Tongue (tissue), 3 donors: ENCODE measurements around the gene TAT. TPM values are rescaled to one million over a fixed set of nuclear protein-coding genes. Genes with fewer than 3 reads are reported as not detected.

ENCODE experiments used
- DNase-seq: peaks from one replicate; pipeline ENCODE4 v3.0.0-alpha.2; 2015
- small RNA-seq: library from RNA; depleted of rRNA; stranded (forward); fragments of <200 nt; gene quantifications from one replicate; pipeline ENCODE3, GENCODE V24; 2014; ENCODE audit warnings: low replicate concordance
- total RNA-seq: library from RNA; depleted of rRNA; stranded (reverse); fragments of >200 nt; gene quantifications from one replicate; pipeline ENCODE4 v1.2.3, GENCODE V29; 2014

The TAT gene
- total RNA-seq, 1 donor from 2014 or later, result not detected

- peak; percentile 26 for DNase-seq
These were observed 39.2 kb downstream of the TAT start for GRCh38 chr16:71537643-71538042.

GRCh38 chr16:71536752-71537499, 40.0 kb downstream of the TAT start:
- DNase-seq, result no peak

GRCh38 chr16:71532366-71532765, 44.5 kb downstream of the TAT start:
- DNase-seq, result no peak

- no peak for DNase-seq
These were observed 48.0 kb downstream of the TAT start for GRCh38 chr16:71528863-71529262.

- no peak for DNase-seq
These were observed 48.6 kb downstream of the TAT start for GRCh38 chr16:71528257-71528656.

- DNase-seq, result peak; percentile 13
These were observed 50.7 kb downstream of the TAT start, which contains the start of gene CHST4 for GRCh38 chr16:71526111-71526631. CHST4 (plus strand) TSS chr16:71526426; CDS start chr16:71536678, 10,252 bp downstream.

- peak; percentile 4 for DNase-seq
These were observed 52.0 kb downstream of the TAT start for GRCh38 chr16:71524566-71525553.

- no peak for DNase-seq
These were observed 56.3 kb downstream of the TAT start for GRCh38 chr16:71520550-71520949.

Small RNA genes lying within 50 kb of the gene (small RNA-seq; reads per million reads assigned to genes)
- gene RNU6-1061P, result not detected

Other genes starting within 250 kb of the TAT start
- gene CALB2, start 218.4 kb downstream of the TAT start, total RNA-seq, result 0.31 TPM
- gene TLE7, start 135.0 kb downstream of the TAT start, total RNA-seq, result not detected
- gene ZNF23, start 114.8 kb downstream of the TAT start, total RNA-seq, result 13.3 TPM
- 2.6 TPM for gene ZNF19, start 87.8 kb downstream of the TAT start, total RNA-seq
- 0.21 TPM for gene CHST4, start 50.7 kb downstream of the TAT start, total RNA-seq
- 1.9 TPM for gene MARVELD3, start 49.1 kb upstream of the TAT start, total RNA-seq
- gene PHLPP2, start 147.6 kb upstream of the TAT start, total RNA-seq, result 6.5 TPM
- 109 TPM for gene AP1G1, start 231.7 kb upstream of the TAT start, total RNA-seq